GM20000 (cell line): ENCODE data around the gene ERRFI1.

Experiments
- DNase-seq: peaks from one replicate; pipeline ENCODE4 v3.0.0; 2012; ENCODE audit warnings: low spot score
- CTCF ChIP-seq: IDR thresholded peaks from 2 replicates; pipeline ENCODE4 v1.5.1; 2012; ENCODE audit warnings: mild to moderate bottlenecking, control low read depth; ENCODE audit errors: extremely low read depth, missing control alignments

The ERRFI1 gene

GRCh38 chr1:7985851-7986612 lies 40.1 kb downstream of the ERRFI1 start:
- DNase-seq, result no peak
- no peak for TF ChIP-seq CTCF

- no peak for TF ChIP-seq CTCF
- no peak for DNase-seq
Measured at GRCh38 chr1:7984811-7985210, 41.3 kb downstream of the ERRFI1 start.

- TF ChIP-seq CTCF, result no peak
- no peak for DNase-seq
Measured at GRCh38 chr1:7983086-7983778, 42.9 kb downstream of the ERRFI1 start.

GRCh38 chr1:7980984-7981383 lies 45.1 kb downstream of the ERRFI1 start:
- DNase-seq, result no peak
- no peak for TF ChIP-seq CTCF

- peak; percentile 60 for TF ChIP-seq CTCF
- peak; percentile 61 for DNase-seq
Measured at GRCh38 chr1:7975212-7975865, 50.8 kb downstream of the ERRFI1 start.

GRCh38 chr1:7973086-7973485 lies 53.0 kb downstream of the ERRFI1 start:
- no peak for TF ChIP-seq CTCF
- no peak for DNase-seq

GRCh38 chr1:7972285-7972684 lies 53.8 kb downstream of the ERRFI1 start:
- no peak for DNase-seq
- TF ChIP-seq CTCF, result no peak
